HepG2 (cell line): Measurements from ENCODE around the gene TIMP4. TPM values are rescaled to one million over a fixed set of nuclear protein-coding genes. Genes with fewer than 3 reads are reported as not detected.

Experiments used
- ATAC-seq: fragments of 200-7000 bp; cut with Tn5 transposase; 3 replicates; pipeline ENCODE4 v1.9.1; 2020; ENCODE audit warnings: mild to moderate bottlenecking, moderate library complexity
- BruUV-seq: library from RNA; stranded (reverse); fragments of 400-500 nt; replicated peaks from 2 replicates; lab custom pipeline; 2021; lab: Mats Ljungman, UMichigan
- CTCF ChIA-PET: fragments of 300-600 bp; formaldehyde crosslinking; extraction: SDS; loops from one replicate; lab custom pipeline; 2021; ENCODE audit warnings: low total read pairs, inconsistent platforms, low intra/inter-chr PET ratio; lab: Yijun Ruan, JAX
- POLR2A ChIA-PET: fragments of 350-600 bp; sonication (Branson Sonifier 250); formaldehyde crosslinking; loops from one replicate; lab custom pipeline; 2020; ENCODE audit warnings: antibody characterized with exemption, inconsistent platforms; lab: Yijun Ruan, JAX
- DNase-seq: peaks from one replicate; pipeline ENCODE4 v3.0.0-alpha.2; 2015; ENCODE audit warnings: low spot score
- FAIRE-seq: peaks from 3 replicates; lab custom pipeline; 2011; peaks lifted over from hg19 to GRCh38; lab: Jason Lieb, UNC
- H2AFZ ChIP-seq: one replicate; pipeline ENCODE4 v1.6.1; 2011; ENCODE audit warnings: low read length, inconsistent platforms
- H3K27ac ChIP-seq: fragments of 300-600 bp; 3 replicates; pipeline ENCODE4 v1.8.0; 2011; ENCODE audit warnings: mixed run types, mild to moderate bottlenecking, mixed read lengths, low read length, inconsistent platforms; ENCODE audit not compliant: insufficient read depth; ENCODE audit errors: extremely low read length
- H3K27me3 ChIP-seq, 2 experiments: fragments of 200-600 bp in 1 of 2; 2 replicates in 1 of 2; 3 replicates in 1 of 2; pipeline versions ENCODE4 v1.6.0 to v1.8.0; 2011; ENCODE audit warnings: low read length in 2 of 2, mild to moderate bottlenecking in 2 of 2, moderate library complexity in 2 of 2, inconsistent platforms in 1 of 2; ENCODE audit not compliant: insufficient read depth in 2 of 2, control insufficient read depth in 1 of 2
- H3K36me3 ChIP-seq, 2 experiments: fragments of 200-600 bp in 1 of 2; replicated peaks in 1 of 2; 2 replicates in 1 of 2; 3 replicates in 1 of 2; pipeline versions ENCODE4 v1.5.1 to v1.8.0; 2011; ENCODE audit warnings: low read length in 2 of 2, inconsistent platforms in 1 of 2; ENCODE audit not compliant: insufficient read depth in 2 of 2, control insufficient read depth in 1 of 2
- H3K4me1 ChIP-seq: 2 replicates; pipeline ENCODE4 v1.5.1; 2012; ENCODE audit warnings: low read length, inconsistent platforms; ENCODE audit not compliant: insufficient read depth
- H3K4me2 ChIP-seq: 2 replicates; pipeline ENCODE4 v1.6.0; 2011; ENCODE audit warnings: low read depth, low read length, inconsistent platforms
- H3K4me3 ChIP-seq, 3 experiments: fragments of 200-600 bp in 1 of 3; sonication (generic), shearing (Covaris generic) in 1 of 3; replicated peaks in 1 of 3; 2 replicates each; pipeline ENCODE4 v1.5.1; 2011 to 2016; ENCODE audit warnings: low read length in 3 of 3, inconsistent platforms in 2 of 3, low read depth in 2 of 3, mild to moderate bottlenecking in 2 of 3, control low read depth in 1 of 3, mixed read lengths in 1 of 3; ENCODE audit not compliant: insufficient read depth in 1 of 3
- H3K79me2 ChIP-seq: one replicate; pipeline ENCODE4 v1.6.1; 2011; ENCODE audit warnings: low read length, inconsistent platforms; ENCODE audit not compliant: insufficient read depth
- H3K9ac ChIP-seq: 2 replicates; pipeline ENCODE4 v1.6.0; 2011; ENCODE audit warnings: mild to moderate bottlenecking, low read depth, low read length, inconsistent platforms; ENCODE audit not compliant: insufficient read depth
- H3K9me3 ChIP-seq: 2 replicates; pipeline ENCODE4 v1.5.1; 2012; ENCODE audit warnings: mild to moderate bottlenecking, low read length
- H4K20me1 ChIP-seq: 2 replicates; pipeline ENCODE4 v1.6.0; 2011; ENCODE audit warnings: inconsistent platforms, mild to moderate bottlenecking, low read length, moderate library complexity; ENCODE audit not compliant: insufficient read depth
- PHF21A ChIP-seq: sonication (generic); formaldehyde crosslinking; IDR thresholded peaks from 2 replicates; pipeline ENCODE4 v1.5.0; 2020; ENCODE audit warnings: mild to moderate bottlenecking, missing genetic modification reagents
- SIN3A ChIP-seq: IDR thresholded peaks from 2 replicates; pipeline ENCODE4 v1.6.1; 2011; ENCODE audit warnings: low read depth, mild to moderate bottlenecking, control low read depth, low read length, borderline replicate concordance
- TFDP1 ChIP-seq: IDR thresholded peaks from 2 replicates; pipeline ENCODE4 v1.6.1; 2016; ENCODE audit warnings: missing compliant biosample characterization, missing genetic modification reagents, borderline replicate concordance
- ZBTB21 ChIP-seq: sonication (generic); formaldehyde crosslinking; IDR thresholded peaks from 2 replicates; pipeline ENCODE4 v1.4.0; 2020; ENCODE audit warnings: missing genetic modification reagents
- ZBTB43 ChIP-seq: sonication (generic); formaldehyde crosslinking; conservative IDR thresholded peaks from 2 replicates; pipeline ENCODE4 v1.4.0; 2020; ENCODE audit warnings: missing genetic modification reagents
- WGBS: methylation state at CpG from one replicate; pipeline ENCODE4 v1.1.6; 2017; ENCODE audit warnings: low lambda C conversion rate; 5-methylcytosine and 5-hydroxymethylcytosine counted together
- in situ Hi-C: cut with HindIII; loops from 2 replicates; pipeline ENCODE4 v1.10.0; 2017; ENCODE audit warnings: low pct_unique_long_range_greater_than_20kb; ENCODE audit not compliant: extremely low pct_ligation_motif_present
- intact Hi-C: fragments of 100-400 bp; cut with micrococcal nuclease; formaldehyde crosslinking; loops from one replicate; pipeline ENCODE4 v1.10.0; 2022; ENCODE audit not compliant: unreplicated experiment
- polyA plus RNA-seq, 8 experiments: library from polyadenylated mRNA; depleted of rRNA in 3 of 8; stranded (reverse) in 7 of 8; unstranded in 1 of 8; fragments of >200 nt; fragmentation: Illumina TruSeq in 4 of 8; extraction: Trizol in 4 of 8; gene quantifications; 2 replicates each; pipeline versions ENCODE4 v1.2.1 to v1.2.3, GENCODE V29; 2011 to 2016; ENCODE audit warnings: low read depth in 4 of 8, missing spikeins in 1 of 8, mixed read lengths in 1 of 8; ENCODE audit not compliant: insufficient read depth in 1 of 8
- total RNA-seq, 5 experiments: library from RNA; depleted of rRNA; stranded (reverse); fragments of >200 nt; fragmentation: Illumina TruSeq; extraction: Trizol; gene quantifications; 2 replicates each; pipeline ENCODE4 v1.2.3, GENCODE V29; 2016; ENCODE audit warnings: low read depth in 1 of 5
- TF ChIP-seq, protein P1 (sequence below), 2 experiments: fragments of 450-650 bp in 1 of 2; sonication (generic) in 1 of 2; formaldehyde crosslinking in 1 of 2; IDR thresholded peaks; 2 replicates each; pipeline versions ENCODE4 v1.6.1 to v1.8.0; 2016 to 2022; ENCODE audit warnings: antibody characterized with exemption in 1 of 2, mild to moderate bottlenecking in 1 of 2, missing genetic modification reagents in 1 of 2

The TIMP4 gene
- total and polyA plus RNA-seq, 2 of the 13 experiments (the other 11 are each of a cell fraction or from before 2014, with no cell fraction given) = 0.05 to 0.07 TPM

- no peak for TF ChIP-seq SIN3A
- no peak for TF ChIP-seq PHF21A (CRISPR knock-in tag)
- TF ChIP-seq TFDP1 = no peak
Observed at GRCh38 chr3:12148183-12148940, 10.3 kb downstream of the TIMP4 start (continued).

DNA sequence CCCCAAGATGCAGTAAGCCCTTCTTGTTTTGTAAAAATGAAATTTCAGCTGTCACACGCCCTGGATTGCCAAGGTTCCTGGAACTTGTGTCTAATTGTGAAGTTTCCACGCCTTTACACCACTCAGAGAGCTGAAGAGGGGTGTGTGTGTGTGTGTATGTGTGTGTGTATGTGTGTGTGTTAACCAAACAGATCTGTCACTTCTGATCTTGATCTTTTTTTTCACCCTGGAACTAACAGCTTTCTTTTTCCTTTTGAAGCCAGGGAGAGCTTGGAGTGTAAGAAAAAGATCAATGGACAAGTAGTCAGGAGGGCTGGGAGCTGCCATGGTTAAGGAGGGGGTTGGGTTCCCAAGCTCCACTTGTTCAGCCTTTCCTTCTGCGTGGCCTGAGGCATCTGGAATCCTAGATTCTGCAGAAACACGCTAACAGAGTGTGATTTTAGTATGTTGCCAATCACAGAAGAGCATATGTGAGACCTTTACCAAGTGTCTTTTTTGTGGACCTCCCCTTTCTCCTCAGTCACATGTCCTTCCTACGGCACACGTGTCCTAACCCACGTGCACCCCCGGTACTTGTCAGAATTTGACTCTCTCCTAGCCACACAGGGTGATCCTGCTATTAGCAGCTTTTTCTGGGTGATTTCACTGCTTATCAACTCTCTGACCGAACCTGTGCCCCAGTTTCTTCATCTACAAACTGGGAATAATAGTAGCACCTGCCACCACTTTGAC is 11.5 kb downstream of the TIMP4 start:
- WGBS = 14% methylated on average over 9 of the region's 9 CpGs
- Histone ChIP-seq H2AFZ (no peak overlapping the region), H3K9me3 (no peaks in the 10 kb centered on the region), H3K4me3 (no peak overlapping the region), H3K27me3 (peaks cover 2 to 18% of the 10 kb centered on the region in 2 experiments; a peak in 3 of 5 replicates), H3K4me1 (no peaks in the 10 kb centered on the region), H3K79me2 (no peaks in the 10 kb centered on the region), H3K4me2 (no peak overlapping the region), H3K27ac (no peak overlapping the region), H3K9ac (no peak overlapping the region), H4K20me1 (no peaks in the 10 kb centered on the region), H3K36me3 (no peaks in the 10 kb centered on the region)
- ATAC-seq (no peak), DNase-seq (no peak), FAIRE-seq (no peak)
- ChIA-PET POLR2A (no interaction called here), CTCF (no interaction called here)
- intact Hi-C loops (no loop called here), in situ Hi-C loops (no loop called here)
- BruUV-seq = no TSS peak
- TF ChIP-seq ZBTB21 (CRISPR knock-in tag) (no peak), ZBTB43 (no peak)
- TF ChIP-seq, protein P1, sequence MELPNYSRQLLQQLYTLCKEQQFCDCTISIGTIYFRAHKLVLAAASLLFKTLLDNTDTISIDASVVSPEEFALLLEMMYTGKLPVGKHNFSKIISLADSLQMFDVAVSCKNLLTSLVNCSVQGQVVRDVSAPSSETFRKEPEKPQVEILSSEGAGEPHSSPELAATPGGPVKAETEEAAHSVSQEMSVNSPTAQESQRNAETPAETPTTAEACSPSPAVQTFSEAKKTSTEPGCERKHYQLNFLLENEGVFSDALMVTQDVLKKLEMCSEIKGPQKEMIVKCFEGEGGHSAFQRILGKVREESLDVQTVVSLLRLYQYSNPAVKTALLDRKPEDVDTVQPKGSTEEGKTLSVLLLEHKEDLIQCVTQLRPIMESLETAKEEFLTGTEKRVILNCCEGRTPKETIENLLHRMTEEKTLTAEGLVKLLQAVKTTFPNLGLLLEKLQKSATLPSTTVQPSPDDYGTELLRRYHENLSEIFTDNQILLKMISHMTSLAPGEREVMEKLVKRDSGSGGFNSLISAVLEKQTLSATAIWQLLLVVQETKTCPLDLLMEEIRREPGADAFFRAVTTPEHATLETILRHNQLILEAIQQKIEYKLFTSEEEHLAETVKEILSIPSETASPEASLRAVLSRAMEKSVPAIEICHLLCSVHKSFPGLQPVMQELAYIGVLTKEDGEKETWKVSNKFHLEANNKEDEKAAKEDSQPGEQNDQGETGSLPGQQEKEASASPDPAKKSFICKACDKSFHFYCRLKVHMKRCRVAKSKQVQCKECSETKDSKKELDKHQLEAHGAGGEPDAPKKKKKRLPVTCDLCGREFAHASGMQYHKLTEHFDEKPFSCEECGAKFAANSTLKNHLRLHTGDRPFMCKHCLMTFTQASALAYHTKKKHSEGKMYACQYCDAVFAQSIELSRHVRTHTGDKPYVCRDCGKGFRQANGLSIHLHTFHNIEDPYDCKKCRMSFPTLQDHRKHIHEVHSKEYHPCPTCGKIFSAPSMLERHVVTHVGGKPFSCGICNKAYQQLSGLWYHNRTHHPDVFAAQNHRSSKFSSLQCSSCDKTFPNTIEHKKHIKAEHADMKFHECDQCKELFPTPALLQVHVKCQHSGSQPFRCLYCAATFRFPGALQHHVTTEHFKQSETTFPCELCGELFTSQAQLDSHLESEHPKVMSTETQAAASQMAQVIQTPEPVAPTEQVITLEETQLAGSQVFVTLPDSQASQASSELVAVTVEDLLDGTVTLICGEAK (IDR thresholded peaks at IDR 0.05) = no peak
- TF ChIP-seq, protein P1 (CRISPR knock-in tag; IDR thresholded peaks at IDR 0.05) = no peak
